ENCODE results near the gene PRPF19. TPM values are rescaled to one million over a fixed set of nuclear protein-coding genes. Genes with fewer than 3 reads are reported as not detected.
A peak's percentile ranks its signal among the peaks of the same experiment; 100 is the strongest.

The PRPF19 gene
- total RNA-seq, 1 experiment from 2014 or later = 116 TPM

DNA sequence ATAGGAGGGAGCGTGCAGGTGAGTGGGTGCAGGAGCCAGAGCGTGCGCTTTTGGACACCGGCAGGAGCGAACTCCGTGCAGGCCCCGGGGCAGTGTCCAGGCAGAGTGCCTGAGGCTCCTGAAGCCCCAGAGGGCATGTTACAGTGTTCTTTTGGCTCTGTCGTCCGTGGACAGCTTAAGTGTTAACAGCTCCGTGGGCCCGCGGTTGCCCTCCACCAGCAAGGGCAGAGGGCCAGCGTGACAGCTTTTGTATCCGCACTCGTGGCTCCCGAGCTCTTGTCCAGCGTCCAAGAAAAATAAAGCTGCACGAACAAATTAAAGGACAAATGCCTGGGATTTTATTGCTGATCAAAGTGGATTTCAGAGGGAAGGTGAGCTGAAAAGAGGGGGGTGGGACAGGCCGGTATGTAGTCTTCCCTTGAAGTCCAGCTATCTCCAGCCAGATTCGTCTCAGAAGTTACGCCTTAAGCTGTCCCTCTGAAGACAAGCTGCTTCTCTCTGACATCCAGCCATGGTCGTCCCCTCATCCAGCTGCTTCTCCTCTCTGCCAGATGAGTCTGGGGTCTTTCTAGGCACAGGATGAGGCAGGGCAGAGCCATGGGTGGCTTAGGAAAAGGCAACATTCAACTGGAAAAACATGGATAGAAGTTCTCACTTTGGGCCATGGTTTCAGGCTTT is 6.6 kb upstream of the PRPF19 start:
- Mint-ChIP-seq H3K27ac (peak overlapping the region; percentile 99; the same call in 1 of the 2 replicates), H3K9me3 (peaks cover 6% of the 10 kb centered on the region; the same call in 1 of the 2 replicates), H3K27me3 (ENCODE audit: low read depth) (peaks cover 42% of the 10 kb centered on the region), H3K4me1 (peaks cover 47% of the 10 kb centered on the region), H3K36me3 (no peaks in the 10 kb centered on the region; the same call in 1 of the 2 replicates), H3K4me3 (peak overlapping the region; percentile 94)
- ChIA-PET CTCF (interaction anchor here (0.9 to 5.6 kb wide), 6 partner anchors 8 to 57 kb away, joined by 3 to 51 read pairs (median 8); partner anchors contain the start of genes PRPF19 and TMEM132A), POLR2A (interaction anchor here (0.7 to 1.4 kb wide), 3 partner anchors 11 to 40 kb away, joined by 3 to 8 read pairs (median 5); partner anchors contain the start of gene TMEM132A)
- DNase-seq (ENCODE audit: low spot score) = no peak
- no peak for ATAC-seq
- TF ChIP-seq ZNF219 (CRISPR knock-in tag; IDR thresholded peaks at IDR 0.05; ENCODE audit: borderline replicate concordance) = no peak
- TF ChIP-seq OVOL2 (CRISPR knock-in tag; IDR thresholded peaks at IDR 0.05; ENCODE audit: borderline replicate concordance) = no peak
- TF ChIP-seq ZNF263 (CRISPR knock-in tag; IDR thresholded peaks at IDR 0.05; ENCODE audit: low read depth) = no peak
- TF ChIP-seq, protein P1, sequence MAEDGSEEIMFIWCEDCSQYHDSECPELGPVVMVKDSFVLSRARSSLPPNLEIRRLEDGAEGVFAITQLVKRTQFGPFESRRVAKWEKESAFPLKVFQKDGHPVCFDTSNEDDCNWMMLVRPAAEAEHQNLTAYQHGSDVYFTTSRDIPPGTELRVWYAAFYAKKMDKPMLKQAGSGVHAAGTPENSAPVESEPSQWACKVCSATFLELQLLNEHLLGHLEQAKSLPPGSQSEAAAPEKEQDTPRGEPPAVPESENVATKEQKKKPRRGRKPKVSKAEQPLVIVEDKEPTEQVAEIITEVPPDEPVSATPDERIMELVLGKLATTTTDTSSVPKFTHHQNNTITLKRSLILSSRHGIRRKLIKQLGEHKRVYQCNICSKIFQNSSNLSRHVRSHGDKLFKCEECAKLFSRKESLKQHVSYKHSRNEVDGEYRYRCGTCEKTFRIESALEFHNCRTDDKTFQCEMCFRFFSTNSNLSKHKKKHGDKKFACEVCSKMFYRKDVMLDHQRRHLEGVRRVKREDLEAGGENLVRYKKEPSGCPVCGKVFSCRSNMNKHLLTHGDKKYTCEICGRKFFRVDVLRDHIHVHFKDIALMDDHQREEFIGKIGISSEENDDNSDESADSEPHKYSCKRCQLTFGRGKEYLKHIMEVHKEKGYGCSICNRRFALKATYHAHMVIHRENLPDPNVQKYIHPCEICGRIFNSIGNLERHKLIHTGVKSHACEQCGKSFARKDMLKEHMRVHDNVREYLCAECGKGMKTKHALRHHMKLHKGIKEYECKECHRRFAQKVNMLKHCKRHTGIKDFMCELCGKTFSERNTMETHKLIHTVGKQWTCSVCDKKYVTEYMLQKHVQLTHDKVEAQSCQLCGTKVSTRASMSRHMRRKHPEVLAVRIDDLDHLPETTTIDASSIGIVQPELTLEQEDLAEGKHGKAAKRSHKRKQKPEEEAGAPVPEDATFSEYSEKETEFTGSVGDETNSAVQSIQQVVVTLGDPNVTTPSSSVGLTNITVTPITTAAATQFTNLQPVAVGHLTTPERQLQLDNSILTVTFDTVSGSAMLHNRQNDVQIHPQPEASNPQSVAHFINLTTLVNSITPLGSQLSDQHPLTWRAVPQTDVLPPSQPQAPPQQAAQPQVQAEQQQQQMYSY (CRISPR knock-in tag; IDR thresholded peaks at IDR 0.05) = no peak

GRCh38 chr11:60912223-60912850 is 6.0 kb upstream of the PRPF19 start:
- no peaks in the 10 kb centered on the region; the same call in 1 of the 2 replicates for H3K36me3 Mint-ChIP-seq
- peaks cover 6% of the 10 kb centered on the region; the same call in 1 of the 2 replicates for H3K9me3 Mint-ChIP-seq
- peaks cover 42% of the 10 kb centered on the region for H3K27me3 Mint-ChIP-seq (ENCODE audit: low read depth)
- ATAC-seq (no peak), DNase-seq (ENCODE audit: low spot score) (no peak)
- no peak overlapping the region for H3K4me3 Mint-ChIP-seq
- H3K27ac Mint-ChIP-seq = no peak overlapping the region
- H3K4me1 Mint-ChIP-seq = peaks cover 44% of the 10 kb centered on the region
- TF ChIP-seq IRF1 (CRISPR knock-in tag; IDR thresholded peaks at IDR 0.05) = no peak
- TF ChIP-seq NR2C2 (CRISPR knock-in tag; IDR thresholded peaks at IDR 0.05) = no peak
- TF ChIP-seq, protein P2, sequence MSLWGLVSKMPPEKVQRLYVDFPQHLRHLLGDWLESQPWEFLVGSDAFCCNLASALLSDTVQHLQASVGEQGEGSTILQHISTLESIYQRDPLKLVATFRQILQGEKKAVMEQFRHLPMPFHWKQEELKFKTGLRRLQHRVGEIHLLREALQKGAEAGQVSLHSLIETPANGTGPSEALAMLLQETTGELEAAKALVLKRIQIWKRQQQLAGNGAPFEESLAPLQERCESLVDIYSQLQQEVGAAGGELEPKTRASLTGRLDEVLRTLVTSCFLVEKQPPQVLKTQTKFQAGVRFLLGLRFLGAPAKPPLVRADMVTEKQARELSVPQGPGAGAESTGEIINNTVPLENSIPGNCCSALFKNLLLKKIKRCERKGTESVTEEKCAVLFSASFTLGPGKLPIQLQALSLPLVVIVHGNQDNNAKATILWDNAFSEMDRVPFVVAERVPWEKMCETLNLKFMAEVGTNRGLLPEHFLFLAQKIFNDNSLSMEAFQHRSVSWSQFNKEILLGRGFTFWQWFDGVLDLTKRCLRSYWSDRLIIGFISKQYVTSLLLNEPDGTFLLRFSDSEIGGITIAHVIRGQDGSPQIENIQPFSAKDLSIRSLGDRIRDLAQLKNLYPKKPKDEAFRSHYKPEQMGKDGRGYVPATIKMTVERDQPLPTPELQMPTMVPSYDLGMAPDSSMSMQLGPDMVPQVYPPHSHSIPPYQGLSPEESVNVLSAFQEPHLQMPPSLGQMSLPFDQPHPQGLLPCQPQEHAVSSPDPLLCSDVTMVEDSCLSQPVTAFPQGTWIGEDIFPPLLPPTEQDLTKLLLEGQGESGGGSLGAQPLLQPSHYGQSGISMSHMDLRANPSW (CRISPR knock-in tag; conservative IDR thresholded peaks at IDR 0.05; ENCODE audit: low read depth) = no peak
- POLR2A ChIA-PET = no interaction called here
- CTCF ChIA-PET = interaction anchor here (1.3 to 5.6 kb wide), 4 partner anchors 13 to 137 kb away, joined by 3 to 51 read pairs (median 8); no protein-coding TSS in a partner anchor

GRCh38 chr11:60910711-60911380 is 4.5 kb upstream of the PRPF19 start:
- Mint-ChIP-seq H3K36me3 (no peaks in the 10 kb centered on the region; the same call in 1 of the 2 replicates), H3K4me1 (peaks cover 32% of the 10 kb centered on the region), H3K27ac (no peak overlapping the region), H3K27me3 (ENCODE audit: low read depth) (peaks cover 42% of the 10 kb centered on the region), H3K9me3 (peaks cover 6% of the 10 kb centered on the region; the same call in 1 of the 2 replicates), H3K4me3 (no peak overlapping the region)
- ATAC-seq (no peak), DNase-seq (ENCODE audit: low spot score) (no peak)
- ChIA-PET CTCF (interaction anchor here (1.3 to 5.6 kb wide), 3 partner anchors 11 to 135 kb away, joined by 3 to 51 read pairs (median 3); no protein-coding TSS in a partner anchor), POLR2A (no interaction called here)
- TF ChIP-seq ZSCAN18 (CRISPR knock-in tag; IDR thresholded peaks at IDR 0.05) (no peak), AR (CRISPR knock-in tag; IDR thresholded peaks at IDR 0.05) (no peak), RORB (CRISPR knock-in tag; IDR thresholded peaks at IDR 0.05) (no peak)
